Astrocyte (in vitro differentiated cells and primary cell): ENCODE results near the gene DBT. TPM values are rescaled to one million over a fixed set of nuclear protein-coding genes. Genes with fewer than 3 reads are reported as not detected.

ENCODE experiments used
- DNase-seq: peaks from one replicate; pipeline ENCODE4 v3.0.0-alpha.2; 2010; ENCODE audit warnings: low read depth
- FAIRE-seq: peaks from 2 replicates; lab custom pipeline; 2011; peaks lifted over from hg19 to GRCh38; lab: Jason Lieb, UNC
- H2AFZ ChIP-seq: 2 replicates; pipeline ENCODE4 v1.6.0; 2012; ENCODE audit warnings: low read depth, low read length, inconsistent platforms
- H3K27ac ChIP-seq: 2 replicates; pipeline ENCODE4 v1.5.1; 2011; ENCODE audit warnings: low read depth, low read length, inconsistent platforms
- H3K27me3 ChIP-seq: 2 replicates; pipeline ENCODE4 v1.6.0; 2011; ENCODE audit warnings: low read length, inconsistent platforms; ENCODE audit not compliant: insufficient read depth
- H3K36me3 ChIP-seq: 2 replicates; pipeline ENCODE4 v1.5.1; 2011; ENCODE audit warnings: low read length, inconsistent platforms; ENCODE audit not compliant: insufficient read depth
- H3K4me1 ChIP-seq: 2 replicates; pipeline ENCODE4 v1.5.1; 2011; ENCODE audit warnings: low read length, inconsistent platforms; ENCODE audit not compliant: insufficient read depth
- H3K4me2 ChIP-seq: 2 replicates; pipeline ENCODE4 v1.6.0; 2012; ENCODE audit warnings: low read length, inconsistent platforms
- H3K4me3 ChIP-seq: 2 replicates; pipeline ENCODE4 v1.5.1; 2011; ENCODE audit warnings: low read depth, mild to moderate bottlenecking, low read length, inconsistent platforms; ENCODE audit not compliant: insufficient read depth
- H3K79me2 ChIP-seq: 2 replicates; pipeline ENCODE4 v1.6.0; 2012; ENCODE audit warnings: mild to moderate bottlenecking, low read length, inconsistent platforms; ENCODE audit not compliant: insufficient read depth
- H3K9ac ChIP-seq: 2 replicates; pipeline ENCODE4 v1.6.0; 2012; ENCODE audit warnings: mild to moderate bottlenecking, low read length, inconsistent platforms
- H3K9me3 ChIP-seq: 2 replicates; pipeline ENCODE4 v1.5.1; 2012; ENCODE audit warnings: low read depth, mild to moderate bottlenecking, low read length, inconsistent platforms; ENCODE audit not compliant: insufficient read depth
- H4K20me1 ChIP-seq: 2 replicates; pipeline ENCODE4 v1.6.0; 2012; ENCODE audit warnings: low read length, inconsistent platforms; ENCODE audit not compliant: insufficient read depth
- H3K27ac Mint-ChIP-seq: one replicate; pipeline ENCODE4 v1.8.0; 2021; ENCODE audit warnings: mild to moderate bottlenecking, mixed read lengths; ENCODE audit not compliant: unreplicated experiment
- H3K27me3 Mint-ChIP-seq: one replicate; pipeline ENCODE4 v1.8.0; 2021; ENCODE audit warnings: low read depth, mixed read lengths; ENCODE audit not compliant: unreplicated experiment
- H3K36me3 Mint-ChIP-seq: one replicate; pipeline ENCODE4 v1.8.0; 2021; ENCODE audit warnings: low read depth, mixed read lengths; ENCODE audit not compliant: unreplicated experiment
- H3K4me1 Mint-ChIP-seq: one replicate; pipeline ENCODE4 v1.8.0; 2021; ENCODE audit warnings: low read depth, mixed read lengths; ENCODE audit not compliant: unreplicated experiment
- H3K4me3 Mint-ChIP-seq: one replicate; pipeline ENCODE4 v1.8.0; 2021; ENCODE audit warnings: mild to moderate bottlenecking, moderate library complexity, mixed read lengths; ENCODE audit not compliant: unreplicated experiment
- H3K9me3 Mint-ChIP-seq: one replicate; pipeline ENCODE4 v1.8.0; 2021; ENCODE audit warnings: mild to moderate bottlenecking, mixed read lengths; ENCODE audit not compliant: unreplicated experiment
- EZH2 ChIP-seq: IDR thresholded peaks from 2 replicates; pipeline ENCODE4 v1.6.1; 2012; ENCODE audit warnings: mild to moderate bottlenecking, low read length, inconsistent platforms; ENCODE audit not compliant: insufficient read depth
- total RNA-seq: library from RNA; stranded (reverse); gene quantifications from 2 replicates; pipeline ENCODE4 v1.2.1, GENCODE V29; 2021
- TF ChIP-seq, protein P1 (sequence below): IDR thresholded peaks from 2 replicates; pipeline ENCODE4 v1.5.1; 2011; ENCODE audit warnings: low read depth, mild to moderate bottlenecking, inconsistent platforms, low read length, moderate library complexity; ENCODE audit not compliant: insufficient read depth

The DBT gene
- total RNA-seq, 1 donor from 2014 or later = 14.2 TPM

DNA sequence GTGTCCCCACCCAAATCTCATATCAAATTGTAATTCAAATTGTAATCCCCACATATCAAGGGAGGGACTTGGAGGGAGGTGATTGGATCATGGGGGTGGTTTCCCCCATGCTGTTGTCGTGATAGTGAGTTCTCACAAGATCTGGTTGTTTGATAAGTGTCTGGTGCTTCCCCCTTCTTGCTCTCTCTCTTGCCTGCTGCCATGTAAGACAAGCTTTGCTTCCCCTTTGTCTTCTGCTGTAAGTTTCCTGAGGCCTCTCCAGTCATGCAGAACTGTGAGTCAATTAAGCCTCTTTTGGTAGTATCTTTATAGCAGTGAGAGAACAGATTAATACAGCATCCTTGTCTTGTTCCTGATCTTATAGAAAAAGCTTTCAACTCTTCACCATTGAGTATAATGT, 65.1 kb downstream of the DBT start:
- FAIRE-seq = no peak
- no peaks in the 10 kb centered on the region for H3K36me3 ChIP-seq
- H3K4me3 Mint-ChIP-seq = no peak overlapping the region
- peaks cover 12% of the 10 kb centered on the region for H3K4me1 ChIP-seq
- H3K9ac ChIP-seq = no peak overlapping the region
- H3K36me3 Mint-ChIP-seq = no peaks in the 10 kb centered on the region
- no peak overlapping the region for H3K27ac Mint-ChIP-seq
- no peak overlapping the region for H2AFZ ChIP-seq
- H3K4me3 ChIP-seq = no peak overlapping the region
- DNase-seq = no peak
- H3K9me3 ChIP-seq = no peaks in the 10 kb centered on the region
- no peaks in the 10 kb centered on the region for H3K27me3 ChIP-seq
- TF ChIP-seq EZH2 = no peak
- TF ChIP-seq, protein P1, sequence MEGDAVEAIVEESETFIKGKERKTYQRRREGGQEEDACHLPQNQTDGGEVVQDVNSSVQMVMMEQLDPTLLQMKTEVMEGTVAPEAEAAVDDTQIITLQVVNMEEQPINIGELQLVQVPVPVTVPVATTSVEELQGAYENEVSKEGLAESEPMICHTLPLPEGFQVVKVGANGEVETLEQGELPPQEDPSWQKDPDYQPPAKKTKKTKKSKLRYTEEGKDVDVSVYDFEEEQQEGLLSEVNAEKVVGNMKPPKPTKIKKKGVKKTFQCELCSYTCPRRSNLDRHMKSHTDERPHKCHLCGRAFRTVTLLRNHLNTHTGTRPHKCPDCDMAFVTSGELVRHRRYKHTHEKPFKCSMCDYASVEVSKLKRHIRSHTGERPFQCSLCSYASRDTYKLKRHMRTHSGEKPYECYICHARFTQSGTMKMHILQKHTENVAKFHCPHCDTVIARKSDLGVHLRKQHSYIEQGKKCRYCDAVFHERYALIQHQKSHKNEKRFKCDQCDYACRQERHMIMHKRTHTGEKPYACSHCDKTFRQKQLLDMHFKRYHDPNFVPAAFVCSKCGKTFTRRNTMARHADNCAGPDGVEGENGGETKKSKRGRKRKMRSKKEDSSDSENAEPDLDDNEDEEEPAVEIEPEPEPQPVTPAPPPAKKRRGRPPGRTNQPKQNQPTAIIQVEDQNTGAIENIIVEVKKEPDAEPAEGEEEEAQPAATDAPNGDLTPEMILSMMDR = no peak
- H3K27me3 Mint-ChIP-seq = no peaks in the 10 kb centered on the region
- H3K79me2 ChIP-seq = no peaks in the 10 kb centered on the region
- no peaks in the 10 kb centered on the region for H3K4me1 Mint-ChIP-seq
- no peaks in the 10 kb centered on the region for H4K20me1 ChIP-seq
- H3K4me2 ChIP-seq = no peak overlapping the region
- no peak overlapping the region for H3K27ac ChIP-seq
- no peaks in the 10 kb centered on the region for H3K9me3 Mint-ChIP-seq

DNA sequence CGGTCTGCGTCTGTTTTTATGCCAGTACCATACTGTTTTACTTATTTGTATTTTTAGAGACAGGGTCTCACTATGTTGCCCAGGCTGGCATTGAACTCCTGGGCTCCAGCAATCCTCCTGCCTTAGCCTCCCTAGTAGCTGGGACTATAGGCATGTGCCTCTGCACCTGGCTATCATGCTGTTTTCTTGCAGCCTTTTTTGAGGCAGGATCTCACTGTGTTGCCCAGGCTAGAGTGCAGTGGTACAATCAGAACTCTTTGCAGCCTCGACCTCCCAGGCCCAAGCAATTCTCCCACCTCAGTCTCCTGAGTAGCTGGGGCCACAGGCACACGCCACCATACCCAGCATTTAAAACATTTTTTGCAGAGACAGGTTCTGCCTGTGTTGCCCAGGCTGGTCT, 66.3 kb downstream of the DBT start:
- Mint-ChIP-seq H3K9me3 (no peaks in the 10 kb centered on the region), H3K27ac (no peak overlapping the region), H3K36me3 (no peaks in the 10 kb centered on the region), H3K27me3 (no peaks in the 10 kb centered on the region), H3K4me1 (no peaks in the 10 kb centered on the region), H3K4me3 (no peak overlapping the region)
- Histone ChIP-seq H3K36me3 (no peaks in the 10 kb centered on the region), H3K9me3 (no peaks in the 10 kb centered on the region), H3K27ac (no peak overlapping the region), H3K4me1 (peaks cover 5% of the 10 kb centered on the region), H3K79me2 (no peaks in the 10 kb centered on the region), H4K20me1 (no peaks in the 10 kb centered on the region), H3K9ac (no peak overlapping the region), H3K27me3 (no peaks in the 10 kb centered on the region), H3K4me3 (no peak overlapping the region), H2AFZ (no peak overlapping the region), H3K4me2 (no peak overlapping the region)
- FAIRE-seq (no peak), DNase-seq (no peak)
- no peak for TF ChIP-seq EZH2
- TF ChIP-seq, protein P1 = no peak

DNA sequence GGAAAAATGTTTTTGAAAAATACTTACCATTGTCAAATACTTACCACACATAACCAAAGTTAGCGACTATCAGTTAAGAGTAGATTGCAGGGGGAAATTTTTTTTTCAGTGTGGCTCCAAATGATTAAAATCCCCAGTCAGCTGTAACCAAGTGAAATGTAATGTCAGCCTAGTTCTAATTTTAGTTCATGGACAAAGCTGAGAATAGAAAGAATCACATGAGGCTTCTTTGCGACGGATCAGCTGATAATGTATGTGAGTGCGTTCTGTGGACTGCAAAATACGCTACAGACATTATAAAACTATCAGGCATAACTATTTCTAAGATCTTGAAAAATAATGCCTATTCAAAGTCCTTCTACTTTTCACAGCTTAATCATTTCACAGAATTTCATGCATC, 71.5 kb downstream of the DBT start, which contains the start of gene LRRC39:
LRRC39 (minus strand) TSS at position 166 of the 400 bp plus-strand sequence. CDS start 9,740 bp downstream, outside the sequence.
- Mint-ChIP-seq H3K4me3 (no peak within 1 kb of the TSS), H3K27ac (no peak within 1 kb of the TSS), H3K4me1 (no peaks in the 10 kb centered on the region), H3K36me3 (no peaks in the 10 kb centered on the region), H3K27me3 (no peaks in the 10 kb centered on the region), H3K9me3 (no peaks in the 10 kb centered on the region)
- Histone ChIP-seq H4K20me1 (no peaks in the 10 kb centered on the region), H3K79me2 (no peaks in the 10 kb centered on the region), H2AFZ (no peak within 1 kb of the TSS), H3K4me3 (no peak within 1 kb of the TSS), H3K27ac (no peak within 1 kb of the TSS), H3K36me3 (no peaks in the 10 kb centered on the region), H3K27me3 (no peaks in the 10 kb centered on the region), H3K9me3 (no peaks in the 10 kb centered on the region), H3K4me1 (no peaks in the 10 kb centered on the region), H3K4me2 (no peak within 1 kb of the TSS), H3K9ac (no peak within 1 kb of the TSS)
- TF ChIP-seq, protein P1 = no peak
- no peak for TF ChIP-seq EZH2
- DNase-seq = no peak
- FAIRE-seq = no peak
